ENCODE data around the gene SLC35E2B.

Gene SLC35E2B

GRCh38 chr1:1615256-1616044 lies 77.1 kb downstream of the SLC35E2B start, which contains the start of gene MIB2:
Gene MIB2, plus strand, starts transcription at chr1:1615500. Its CDS starts 7,953 bp downstream, at chr1:1623453.
- TF ChIP-seq SIN3A (IDR thresholded peaks at IDR 0.05; ENCODE audit: borderline replicate concordance, insufficient read depth, low read length): 0 out of 2 replicates have a peak, but pooled peaks have one; percentile 33
- peak; percentile 86 for TF ChIP-seq POLR2AphosphoS5 (IDR thresholded peaks at IDR 0.05; ENCODE audit: low read depth, low read length)
- TF ChIP-seq REST (IDR thresholded peaks at IDR 0.05; ENCODE audit: insufficient read depth in 1 of 2, low read depth in 2 of 2, low read length in 2 of 2): no peak
- peak; percentile 96 for TF ChIP-seq FOXP2 (optimal IDR thresholded peaks at IDR 0.05; ENCODE audit: borderline replicate concordance, extremely low read depth, extremely low read length, insufficient read depth)
- peak; percentile 40; the same call in 1 of the 2 replicates for TF ChIP-seq TAF1 (IDR thresholded peaks at IDR 0.05; ENCODE audit: borderline replicate concordance, insufficient read depth, low read length)

- TF ChIP-seq SIN3A (IDR thresholded peaks at IDR 0.05; ENCODE audit: borderline replicate concordance, insufficient read depth, low read length): no peak
- no peak for TF ChIP-seq TAF1 (IDR thresholded peaks at IDR 0.05; ENCODE audit: borderline replicate concordance, insufficient read depth, low read length)
- TF ChIP-seq REST (IDR thresholded peaks at IDR 0.05; ENCODE audit: insufficient read depth in 1 of 2, low read depth in 2 of 2, low read length in 2 of 2): no peak
- no peak for TF ChIP-seq FOXP2 (optimal IDR thresholded peaks at IDR 0.05; ENCODE audit: borderline replicate concordance, extremely low read depth, extremely low read length, insufficient read depth)
- no peak for TF ChIP-seq POLR2AphosphoS5 (IDR thresholded peaks at IDR 0.05; ENCODE audit: low read depth, low read length)
Measured at GRCh38 chr1:1614954-1615255, 77.7 kb downstream of the SLC35E2B start.

GRCh38 chr1:1614204-1614953 lies 78.2 kb downstream of the SLC35E2B start:
- TF ChIP-seq FOXP2 (optimal IDR thresholded peaks at IDR 0.05; ENCODE audit: borderline replicate concordance, extremely low read depth, extremely low read length, insufficient read depth) (no peak), TAF1 (IDR thresholded peaks at IDR 0.05; ENCODE audit: borderline replicate concordance, insufficient read depth, low read length) (no peak), REST (IDR thresholded peaks at IDR 0.05; ENCODE audit: insufficient read depth in 1 of 2, low read depth in 2 of 2, low read length in 2 of 2) (no peak), POLR2AphosphoS5 (IDR thresholded peaks at IDR 0.05; ENCODE audit: low read depth, low read length) (no peak), SIN3A (IDR thresholded peaks at IDR 0.05; ENCODE audit: borderline replicate concordance, insufficient read depth, low read length) (no peak)

GRCh38 chr1:1613509-1614082 lies 79.0 kb downstream of the SLC35E2B start:
- TF ChIP-seq FOXP2 (optimal IDR thresholded peaks at IDR 0.05; ENCODE audit: borderline replicate concordance, extremely low read depth, extremely low read length, insufficient read depth) (no peak), REST (IDR thresholded peaks at IDR 0.05; ENCODE audit: insufficient read depth in 1 of 2, low read depth in 2 of 2, low read length in 2 of 2) (no peak), SIN3A (IDR thresholded peaks at IDR 0.05; ENCODE audit: borderline replicate concordance, insufficient read depth, low read length) (no peak)
